ENCODE measurements around the gene DUOXA1. TPM values are rescaled to one million over a fixed set of nuclear protein-coding genes. Genes with fewer than 3 reads are reported as not detected.
"Not testable (repeated sequence)": the region's sequence is repeated elsewhere in the genome, so short reads cannot be mapped to it uniquely, and the experiment has no call there.

Gene DUOXA1
- polyA plus RNA-seq, 1 donor (not counting 4 experiments of a cell fraction or from before 2014, with no cell fraction given): 15.1 TPM

GRCh38 chr15:45079201-45079600, 50.5 kb downstream of the DUOXA1 start:
- H3K4me3 ChIP-seq (ENCODE audit: control insufficient read depth in 2 of 3, extremely low read depth in 1 of 3, insufficient read depth in 2 of 3, low read depth in 1 of 3, low read length in 3 of 3); H4K20me1 ChIP-seq (ENCODE audit: control insufficient read depth, extremely low read depth, insufficient read depth, low read length); H3K27me3 ChIP-seq (ENCODE audit: control insufficient read depth, extremely low read depth, insufficient read depth, low read length); H3K9me3 ChIP-seq (ENCODE audit: control insufficient read depth, low read depth, low read length); H3K36me3 ChIP-seq (ENCODE audit: control insufficient read depth in 2 of 2, extremely low read depth in 1 of 2, insufficient read depth in 2 of 2, low read length in 2 of 2); H3K27ac ChIP-seq (ENCODE audit: control insufficient read depth, insufficient read depth, low read length); H3K4me2 ChIP-seq (ENCODE audit: control insufficient read depth, extremely low read depth, insufficient read depth, low read depth, low read length); H3K4me1 ChIP-seq (ENCODE audit: control insufficient read depth, extremely low read depth, insufficient read depth, low read length); dilution Hi-C loops (cut with MboI; ENCODE audit: extremely low pct_ligation_motif_present, low sequenced_read_pairs); H3K79me2 ChIP-seq (ENCODE audit: control insufficient read depth, insufficient read depth, low read length); FAIRE-seq; DNase-seq (ENCODE audit: low read depth, low spot score); H2AFZ ChIP-seq (ENCODE audit: control insufficient read depth, low read length); H3K9me1 ChIP-seq (ENCODE audit: control insufficient read depth, extremely low read depth, insufficient read depth, low read length); H3K9ac ChIP-seq (ENCODE audit: control insufficient read depth, extremely low read depth, insufficient read depth, low read length): not testable (repeated sequence)

DNA sequence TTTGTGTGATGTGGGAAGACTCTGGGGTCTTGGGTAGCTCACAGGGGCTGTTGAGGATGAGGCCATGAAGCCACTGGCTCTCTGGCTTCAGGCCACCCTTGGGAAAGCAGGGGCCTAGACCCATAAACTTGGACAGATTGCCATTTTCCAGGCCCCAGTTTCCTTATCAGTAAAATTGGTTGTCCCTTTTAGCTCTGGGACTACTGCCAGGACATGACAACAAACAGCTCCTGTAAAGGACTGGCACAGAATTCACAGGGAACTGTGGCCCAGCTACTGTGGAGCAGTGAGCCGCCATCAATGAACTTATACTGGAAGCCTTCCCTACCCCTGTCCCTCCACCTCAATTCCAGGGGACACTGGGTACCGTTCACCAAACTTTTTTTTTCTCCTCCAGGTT, 52.3 kb downstream of the DUOXA1 start:
- H3K27me3 ChIP-seq (ENCODE audit: control insufficient read depth, extremely low read depth, insufficient read depth, low read length); H3K9ac ChIP-seq (ENCODE audit: control insufficient read depth, extremely low read depth, insufficient read depth, low read length); H3K9me3 ChIP-seq (ENCODE audit: control insufficient read depth, low read depth, low read length); H3K27ac ChIP-seq (ENCODE audit: control insufficient read depth, insufficient read depth, low read length); H2AFZ ChIP-seq (ENCODE audit: control insufficient read depth, low read length); H3K9me1 ChIP-seq (ENCODE audit: control insufficient read depth, extremely low read depth, insufficient read depth, low read length); H4K20me1 ChIP-seq (ENCODE audit: control insufficient read depth, extremely low read depth, insufficient read depth, low read length); H3K4me1 ChIP-seq (ENCODE audit: control insufficient read depth, extremely low read depth, insufficient read depth, low read length); H3K4me3 ChIP-seq (ENCODE audit: control insufficient read depth in 2 of 3, extremely low read depth in 1 of 3, insufficient read depth in 2 of 3, low read depth in 1 of 3, low read length in 3 of 3); FAIRE-seq; dilution Hi-C loops (cut with MboI; ENCODE audit: extremely low pct_ligation_motif_present, low sequenced_read_pairs); H3K79me2 ChIP-seq (ENCODE audit: control insufficient read depth, insufficient read depth, low read length); H3K4me2 ChIP-seq (ENCODE audit: control insufficient read depth, extremely low read depth, insufficient read depth, low read depth, low read length); DNase-seq (ENCODE audit: low read depth, low spot score); H3K36me3 ChIP-seq (ENCODE audit: control insufficient read depth in 2 of 2, extremely low read depth in 1 of 2, insufficient read depth in 2 of 2, low read length in 2 of 2): not testable (repeated sequence)

GRCh38 chr15:45075440-45076320, 54.0 kb downstream of the DUOXA1 start:
- H3K9me3 ChIP-seq (ENCODE audit: control insufficient read depth, low read depth, low read length); H3K4me1 ChIP-seq (ENCODE audit: control insufficient read depth, extremely low read depth, insufficient read depth, low read length); H3K27me3 ChIP-seq (ENCODE audit: control insufficient read depth, extremely low read depth, insufficient read depth, low read length); FAIRE-seq; H4K20me1 ChIP-seq (ENCODE audit: control insufficient read depth, extremely low read depth, insufficient read depth, low read length); H3K4me3 ChIP-seq (ENCODE audit: control insufficient read depth in 2 of 3, extremely low read depth in 1 of 3, insufficient read depth in 2 of 3, low read depth in 1 of 3, low read length in 3 of 3); H3K36me3 ChIP-seq (ENCODE audit: control insufficient read depth in 2 of 2, extremely low read depth in 1 of 2, insufficient read depth in 2 of 2, low read length in 2 of 2); DNase-seq (ENCODE audit: low read depth, low spot score); H3K4me2 ChIP-seq (ENCODE audit: control insufficient read depth, extremely low read depth, insufficient read depth, low read depth, low read length); H3K27ac ChIP-seq (ENCODE audit: control insufficient read depth, insufficient read depth, low read length); H3K79me2 ChIP-seq (ENCODE audit: control insufficient read depth, insufficient read depth, low read length); H2AFZ ChIP-seq (ENCODE audit: control insufficient read depth, low read length); dilution Hi-C loops (cut with MboI; ENCODE audit: extremely low pct_ligation_motif_present, low sequenced_read_pairs); H3K9me1 ChIP-seq (ENCODE audit: control insufficient read depth, extremely low read depth, insufficient read depth, low read length); H3K9ac ChIP-seq (ENCODE audit: control insufficient read depth, extremely low read depth, insufficient read depth, low read length): not testable (repeated sequence)

DNA sequence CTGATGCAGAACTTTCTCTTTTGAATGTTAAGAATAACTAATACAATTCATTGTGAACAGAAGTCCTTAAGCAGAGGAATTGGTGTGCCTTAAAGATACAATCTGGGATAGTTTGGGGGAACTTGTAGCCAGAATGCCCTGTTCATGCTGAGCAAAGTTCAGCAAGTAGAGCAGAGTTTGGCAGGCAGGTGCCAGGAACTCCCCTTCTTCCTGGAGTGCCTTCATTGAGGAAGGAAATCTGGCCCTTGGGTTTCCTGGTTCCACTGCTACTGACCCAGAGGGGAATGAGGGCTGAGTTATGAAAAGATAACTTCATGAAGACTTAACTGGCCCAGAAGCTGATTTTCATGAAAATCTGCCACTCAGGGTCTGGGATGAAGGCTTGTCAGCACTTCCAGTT, 56.1 kb downstream of the DUOXA1 start:
- not testable (repeated sequence) for FAIRE-seq

DNA sequence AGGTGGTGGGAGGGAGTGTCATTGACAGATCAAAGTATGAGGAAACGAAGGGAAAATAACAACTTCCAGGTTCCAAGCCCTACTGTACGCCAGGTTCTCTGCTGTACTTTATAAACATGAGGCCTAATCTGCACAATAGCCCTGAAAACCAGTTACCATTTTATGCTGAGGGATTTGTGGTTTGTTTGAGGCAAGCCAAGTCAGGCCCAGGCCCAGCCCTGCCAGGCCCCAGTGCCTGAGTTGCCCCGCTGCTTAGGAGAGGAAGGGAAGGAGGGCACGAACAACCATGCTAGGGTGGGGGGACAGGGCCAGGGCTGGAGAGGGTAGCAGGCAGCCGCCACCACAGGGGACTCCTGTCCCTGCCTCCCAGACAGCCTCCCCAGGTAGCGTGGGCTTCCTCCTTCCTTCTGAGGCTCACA, 59.7 kb downstream of the DUOXA1 start:
- FAIRE-seq: peak; percentile 88
- dilution Hi-C loops (cut with MboI; ENCODE audit: extremely low pct_ligation_motif_present, low sequenced_read_pairs); H3K9ac ChIP-seq (ENCODE audit: control insufficient read depth, extremely low read depth, insufficient read depth, low read length); H3K36me3 ChIP-seq (ENCODE audit: control insufficient read depth in 2 of 2, extremely low read depth in 1 of 2, insufficient read depth in 2 of 2, low read length in 2 of 2); H3K4me3 ChIP-seq (ENCODE audit: control insufficient read depth in 2 of 3, extremely low read depth in 1 of 3, insufficient read depth in 2 of 3, low read depth in 1 of 3, low read length in 3 of 3); H3K9me1 ChIP-seq (ENCODE audit: control insufficient read depth, extremely low read depth, insufficient read depth, low read length); H3K79me2 ChIP-seq (ENCODE audit: control insufficient read depth, insufficient read depth, low read length); H2AFZ ChIP-seq (ENCODE audit: control insufficient read depth, low read length); H3K27me3 ChIP-seq (ENCODE audit: control insufficient read depth, extremely low read depth, insufficient read depth, low read length); H3K27ac ChIP-seq (ENCODE audit: control insufficient read depth, insufficient read depth, low read length); H3K9me3 ChIP-seq (ENCODE audit: control insufficient read depth, low read depth, low read length); H4K20me1 ChIP-seq (ENCODE audit: control insufficient read depth, extremely low read depth, insufficient read depth, low read length); DNase-seq (ENCODE audit: low read depth, low spot score); H3K4me2 ChIP-seq (ENCODE audit: control insufficient read depth, extremely low read depth, insufficient read depth, low read depth, low read length): not testable (repeated sequence)
- peaks cover 13% of the 10 kb centered on the region for H3K4me1 ChIP-seq (ENCODE audit: control insufficient read depth, extremely low read depth, insufficient read depth, low read length)

More for the DNA sequence above, 56.1 kb downstream of the DUOXA1 start:
- H3K9me1 ChIP-seq (ENCODE audit: control insufficient read depth, extremely low read depth, insufficient read depth, low read length); H3K79me2 ChIP-seq (ENCODE audit: control insufficient read depth, insufficient read depth, low read length); H3K36me3 ChIP-seq (ENCODE audit: control insufficient read depth in 2 of 2, extremely low read depth in 1 of 2, insufficient read depth in 2 of 2, low read length in 2 of 2); H2AFZ ChIP-seq (ENCODE audit: control insufficient read depth, low read length); H3K9ac ChIP-seq (ENCODE audit: control insufficient read depth, extremely low read depth, insufficient read depth, low read length); H3K4me3 ChIP-seq (ENCODE audit: control insufficient read depth in 2 of 3, extremely low read depth in 1 of 3, insufficient read depth in 2 of 3, low read depth in 1 of 3, low read length in 3 of 3); H3K4me2 ChIP-seq (ENCODE audit: control insufficient read depth, extremely low read depth, insufficient read depth, low read depth, low read length); H3K27me3 ChIP-seq (ENCODE audit: control insufficient read depth, extremely low read depth, insufficient read depth, low read length); H3K27ac ChIP-seq (ENCODE audit: control insufficient read depth, insufficient read depth, low read length); DNase-seq (ENCODE audit: low read depth, low spot score); H4K20me1 ChIP-seq (ENCODE audit: control insufficient read depth, extremely low read depth, insufficient read depth, low read length); H3K9me3 ChIP-seq (ENCODE audit: control insufficient read depth, low read depth, low read length); dilution Hi-C loops (cut with MboI; ENCODE audit: extremely low pct_ligation_motif_present, low sequenced_read_pairs): not testable (repeated sequence)
- peaks cover 13% of the 10 kb centered on the region for H3K4me1 ChIP-seq (ENCODE audit: control insufficient read depth, extremely low read depth, insufficient read depth, low read length)

Measured in keratinocyte (primary cell).